Tibial nerve (tissue), 4 donors: Measurements from ENCODE around the gene DAND5. TPM values are rescaled to one million over a fixed set of nuclear protein-coding genes. Genes with fewer than 3 reads are reported as not detected.
"Not testable (repeated sequence)": the region's sequence is repeated elsewhere in the genome, so short reads cannot be mapped to it uniquely, and the experiment has no call there.

Experiments used
- DNase-seq, 2 donors: peaks; one replicate each; pipeline ENCODE4 v3.0.0-alpha.2; 2019; ENCODE audit warnings: low spot score in 2 of 2
- H3K27ac ChIP-seq, 4 donors: fragments of 200-600 bp; sonication (generic) in 3 of 4; one replicate each; pipeline ENCODE4 v1.5.1; 2017 to 2019; ENCODE audit warnings: mild to moderate bottlenecking in 1 of 4
- H3K27me3 ChIP-seq, 2 donors: fragments of 200-600 bp; sonication (generic) in 1 of 2; one replicate each; pipeline versions ENCODE4 v1.5.1 to v1.6.0; 2017 to 2019
- H3K36me3 ChIP-seq, 3 donors: fragments of 200-600 bp; sonication (generic); one replicate each; pipeline ENCODE4 v1.5.1; 2018 to 2019
- H3K4me1 ChIP-seq, 4 donors: fragments of 200-600 bp; sonication (generic) in 3 of 4; one replicate each; pipeline ENCODE4 v1.5.1; 2017 to 2019
- H3K4me3 ChIP-seq, 4 donors: fragments of 200-600 bp; sonication (generic) in 3 of 4; one replicate each; pipeline ENCODE4 v1.5.1; 2017 to 2019; ENCODE audit warnings: mild to moderate bottlenecking in 1 of 4, moderate library complexity in 1 of 4
- H3K9me3 ChIP-seq, 4 donors: fragments of 200-600 bp; sonication (generic) in 3 of 4; one replicate each; pipeline ENCODE4 v1.5.1; 2017 to 2019
- CTCF ChIP-seq, 5 experiments: fragments of 200-600 bp in 3 of 5; fragments of 450-650 bp in 2 of 5; sonication (generic) in 3 of 5; IDR thresholded peaks; one replicate each; pipeline ENCODE4 v1.5.1; 2016 to 2019; ENCODE audit warnings: antibody characterized with exemption in 5 of 5, mild to moderate bottlenecking in 3 of 5, moderate library complexity in 2 of 5
- EP300 ChIP-seq, 2 donors: sonication (generic); formaldehyde crosslinking; IDR thresholded peaks; one replicate each; pipeline ENCODE4 v1.6.1; 2017; ENCODE audit warnings: antibody characterized with exemption in 2 of 2, mild to moderate bottlenecking in 1 of 2
- POLR2A ChIP-seq, 2 donors: fragments of 450-650 bp; IDR thresholded peaks; one replicate each; pipeline ENCODE4 v1.6.1; 2017; ENCODE audit warnings: antibody characterized with exemption in 2 of 2, mild to moderate bottlenecking in 2 of 2, moderate library complexity in 2 of 2
- WGBS, 2 donors: methylation state at CpG; one replicate each; pipeline ENCODE4 v1.1.5; 2018; 5-methylcytosine and 5-hydroxymethylcytosine counted together
- total RNA-seq, 4 donors: library from RNA; depleted of rRNA; stranded (reverse); fragments of >200 nt; gene quantifications; one replicate each; pipeline ENCODE4 v1.1.0, GENCODE V29; 2016

DAND5 gene
- total RNA-seq, 4 donors from 2014 or later, result not detected

GRCh38 chr19:12975221-12975741 lies 5.9 kb downstream of the DAND5 start:
- TF ChIP-seq POLR2A (IDR thresholded peaks at IDR 0.05), result no peak

GRCh38 chr19:12976109-12976508 lies 6.7 kb downstream of the DAND5 start:
- H3K4me1 ChIP-seq, H3K36me3 ChIP-seq, H3K4me3 ChIP-seq, H3K9me3 ChIP-seq, H3K27ac ChIP-seq, DNase-seq, H3K27me3 ChIP-seq: not testable (repeated sequence)
- 81 to 86% methylated on average over 7 of the region's 7 CpGs for WGBS, 2 donors

More at GRCh38 chr19:12975221-12975741, 5.9 kb downstream of the DAND5 start:
- no peaks in the 10 kb centered on the region for H3K9me3 ChIP-seq
- H3K27ac ChIP-seq, result no peak overlapping the region
- H3K36me3 ChIP-seq, result no peaks in the 10 kb centered on the region
- peaks cover 0 to 6% (median 0%) of the 10 kb centered on the region in 4 donors for H3K4me1 ChIP-seq
- no peak for DNase-seq
- H3K27me3 ChIP-seq, result no peaks in the 10 kb centered on the region
- 78 to 88% methylated on average over 6 to 7 of the region's 17 CpGs for WGBS, 2 donors
- H3K4me3 ChIP-seq, result no peak overlapping the region

DNA sequence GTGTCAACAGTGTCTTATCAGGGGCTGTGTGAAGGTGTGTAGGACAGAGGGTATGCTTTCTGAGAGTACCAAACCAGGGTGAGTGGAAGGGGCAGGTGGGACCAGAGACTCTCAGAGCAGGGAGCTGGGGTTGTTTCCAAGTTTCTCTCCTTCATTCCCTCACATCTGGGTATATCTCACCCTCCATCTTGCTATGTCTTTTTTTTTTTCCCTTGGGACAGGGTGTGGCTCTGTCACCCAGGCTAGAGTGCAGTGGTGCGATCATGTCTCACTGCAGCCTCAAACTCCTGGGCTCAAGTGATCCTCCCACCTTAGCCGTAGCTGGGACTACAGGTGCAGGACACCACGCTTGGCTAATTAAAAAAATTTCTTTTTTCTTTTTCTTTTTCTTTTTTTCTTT lies 10.6 kb downstream of the DAND5 start:
- WGBS, 2 donors, result 94 to 98% methylated on average over 3 of the region's 3 CpGs

GRCh38 chr19:12982648-12983047 lies 13.3 kb downstream of the DAND5 start:
- 87 to 91% methylated on average over 6 of the region's 6 CpGs for WGBS, 2 donors
- peak overlapping the region in 2 of 4 donors; percentile 69 to 79 for H3K27ac ChIP-seq
- DNase-seq, result no peak
- TF ChIP-seq EP300 (IDR thresholded peaks at IDR 0.05) (no peak), CTCF (IDR thresholded peaks at IDR 0.05) (no peak), POLR2A (IDR thresholded peaks at IDR 0.05) (no peak)
- H3K9me3 ChIP-seq, result no peaks in the 10 kb centered on the region
- H3K36me3 ChIP-seq, result no peaks in the 10 kb centered on the region
- no peaks in the 10 kb centered on the region for H3K27me3 ChIP-seq
- peaks cover 0 to 38% (median 10%) of the 10 kb centered on the region in 4 donors for H3K4me1 ChIP-seq
- H3K4me3 ChIP-seq, result no peak overlapping the region

More for the DNA sequence above, 10.6 kb downstream of the DAND5 start:
- Histone ChIP-seq H3K4me3 (no peak overlapping the region), H3K36me3 (no peaks in the 10 kb centered on the region), H3K4me1 (peaks cover 0 to 26% (median 6%) of the 10 kb centered on the region in 4 donors), H3K27me3 (no peaks in the 10 kb centered on the region), H3K27ac (no peak overlapping the region), H3K9me3 (no peaks in the 10 kb centered on the region)
- no peak for DNase-seq
- TF ChIP-seq EP300 (IDR thresholded peaks at IDR 0.05) (no peak), POLR2A (IDR thresholded peaks at IDR 0.05) (no peak), CTCF (IDR thresholded peaks at IDR 0.05) (no peak)

- no peaks in the 10 kb centered on the region for H3K9me3 ChIP-seq
- TF ChIP-seq POLR2A (IDR thresholded peaks at IDR 0.05) (no peak), EP300 (IDR thresholded peaks at IDR 0.05) (no peak), CTCF (IDR thresholded peaks at IDR 0.05) (no peak)
- peaks cover 0 to 34% (median 10%) of the 10 kb centered on the region in 4 donors for H3K4me1 ChIP-seq
- H3K36me3 ChIP-seq, result no peaks in the 10 kb centered on the region
- peak overlapping the region in 2 of 4 donors; percentile 19 to 41 for H3K4me3 ChIP-seq
- H3K27me3 ChIP-seq, result no peaks in the 10 kb centered on the region
- no peak for DNase-seq
- 58 to 65% methylated on average over 10 of the region's 10 CpGs for WGBS, 2 donors
- peak overlapping the region in 2 of 4 donors; percentile 69 to 79 for H3K27ac ChIP-seq
Measured at GRCh38 chr19:12983091-12983490, 13.7 kb downstream of the DAND5 start.

- Histone ChIP-seq H3K27me3 (no peaks in the 10 kb centered on the region), H3K4me1 (peaks cover 0 to 33% (median 10%) of the 10 kb centered on the region in 4 donors), H3K36me3 (no peaks in the 10 kb centered on the region), H3K27ac (peak overlapping the region in 1 of 4 donors; percentile 79), H3K4me3 (peak overlapping the region in 1 of 4 donors; percentile 41), H3K9me3 (no peaks in the 10 kb centered on the region)
- peak; percentile 67 to 83 for DNase-seq
- peak; percentile 91 to 100 (median 99) for TF ChIP-seq CTCF (IDR thresholded peaks at IDR 0.05)
- no peak for TF ChIP-seq POLR2A (IDR thresholded peaks at IDR 0.05)
- peak in 1 of 2 donors; percentile 61 for TF ChIP-seq EP300 (IDR thresholded peaks at IDR 0.05)
- 9 to 18% methylated on average over 25 to 50 of the region's 51 CpGs for WGBS, 2 donors
Measured at GRCh38 chr19:12983542-12984142, 14.3 kb downstream of the DAND5 start.
